GM12878 (cell line): ENCODE data around the gene TCP11L2.

Source experiments
- CREB1 ChIP-seq: IDR thresholded peaks from 2 replicates; pipeline ENCODE4 v1.6.1; 2012; ENCODE audit warnings: low read depth, mild to moderate bottlenecking, inconsistent platforms
- MTA3 ChIP-seq: IDR thresholded peaks from 2 replicates; pipeline ENCODE4 v1.6.1; 2012; ENCODE audit warnings: low read length, inconsistent platforms, borderline replicate concordance
- POLR2A ChIP-seq: IDR thresholded peaks from 2 replicates; pipeline ENCODE4 v1.6.1; 2011; ENCODE audit warnings: low read depth, mild to moderate bottlenecking, low read length
- TF ChIP-seq, protein P1 (sequence below): IDR thresholded peaks from 2 replicates; pipeline ENCODE4 v1.6.1; 2011; ENCODE audit warnings: low read depth, low read length, improper control_type of control experiment, borderline replicate concordance

DNA sequence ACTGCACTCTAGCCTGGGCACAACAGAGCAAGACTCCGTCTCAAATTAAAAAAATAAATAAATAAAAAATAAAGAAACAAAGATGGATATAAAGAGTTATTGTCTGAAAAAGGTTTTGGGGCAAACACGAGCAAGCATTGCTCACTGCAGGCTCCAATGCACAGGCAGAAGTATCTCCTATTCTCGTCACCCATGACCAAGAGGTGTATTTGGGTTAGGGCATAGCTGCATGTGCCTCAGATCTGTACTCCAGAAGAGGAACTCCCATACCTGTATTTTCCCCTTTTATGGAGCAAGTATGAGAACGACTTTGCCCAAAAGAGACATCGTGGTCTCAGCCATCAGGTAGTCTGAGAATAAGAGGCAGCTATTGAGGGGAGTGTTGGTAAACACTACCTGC lies 10.2 kb upstream of the TCP11L2 start:
- TF ChIP-seq, protein P1, sequence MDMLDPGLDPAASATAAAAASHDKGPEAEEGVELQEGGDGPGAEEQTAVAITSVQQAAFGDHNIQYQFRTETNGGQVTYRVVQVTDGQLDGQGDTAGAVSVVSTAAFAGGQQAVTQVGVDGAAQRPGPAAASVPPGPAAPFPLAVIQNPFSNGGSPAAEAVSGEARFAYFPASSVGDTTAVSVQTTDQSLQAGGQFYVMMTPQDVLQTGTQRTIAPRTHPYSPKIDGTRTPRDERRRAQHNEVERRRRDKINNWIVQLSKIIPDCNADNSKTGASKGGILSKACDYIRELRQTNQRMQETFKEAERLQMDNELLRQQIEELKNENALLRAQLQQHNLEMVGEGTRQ = no peak
- no peak for TF ChIP-seq POLR2A
- no peak for TF ChIP-seq CREB1
- no peak for TF ChIP-seq MTA3
